ENCODE data around the gene DLGAP4. TPM values are rescaled to one million over a fixed set of nuclear protein-coding genes. Genes with fewer than 3 reads are reported as not detected.

DLGAP4 gene
- total and polyA plus RNA-seq, 12 donors: 34.0 to 74.4 (median 55.6) TPM

GRCh38 chr20:36372666-36373065, 66.5 kb downstream of the DLGAP4 start:
- 72 to 74% methylated on average over 7 of the region's 7 CpGs for WGBS, 2 donors
- no peak for ATAC-seq
- Histone ChIP-seq H3K36me3 (no peaks in the 10 kb centered on the region), H3K9me3 (no peaks in the 10 kb centered on the region), H3K4me1 (no peaks in the 10 kb centered on the region), H3K27ac (no peak overlapping the region), H3K4me3 (no peak overlapping the region), H3K27me3 (peaks cover 0 to 56% (median 15%) of the 10 kb centered on the region in 7 donors)
- DNase-seq: no peak
- intact Hi-C loops (cut with DNase I): no loop called here
- TF ChIP-seq CTCF (IDR thresholded peaks at IDR 0.05): no peak

GRCh38 chr20:36373089-36373488, 67.0 kb downstream of the DLGAP4 start:
- ATAC-seq (no peak), DNase-seq (no peak)
- 63 to 74% methylated on average over 1 of the region's 1 CpG for whole genome bisulfite sequencing, 2 donors
- intact Hi-C loops (cut with DNase I): no loop called here
- H3K36me3 ChIP-seq: no peaks in the 10 kb centered on the region
- H3K27ac ChIP-seq: no peak overlapping the region
- H3K27me3 ChIP-seq: peaks cover 0 to 58% (median 19%) of the 10 kb centered on the region in 7 donors
- TF ChIP-seq CTCF (IDR thresholded peaks at IDR 0.05): no peak
- H3K4me1 ChIP-seq: no peaks in the 10 kb centered on the region
- H3K4me3 ChIP-seq: no peak overlapping the region
- H3K9me3 ChIP-seq: no peaks in the 10 kb centered on the region

GRCh38 chr20:36374995-36375394, 68.9 kb downstream of the DLGAP4 start:
- intact Hi-C loops (cut with DNase I): no loop called here
- H3K36me3 ChIP-seq: no peaks in the 10 kb centered on the region
- peaks cover 0 to 69% (median 19%) of the 10 kb centered on the region in 7 donors for H3K27me3 ChIP-seq
- H3K27ac ChIP-seq: no peak overlapping the region
- no peaks in the 10 kb centered on the region for H3K4me1 ChIP-seq
- ATAC-seq (no peak), DNase-seq (no peak)
- H3K9me3 ChIP-seq: no peaks in the 10 kb centered on the region
- WGBS, 2 donors: 71 to 73% methylated on average over 4 of the region's 4 CpGs
- no peak for TF ChIP-seq CTCF (IDR thresholded peaks at IDR 0.05)
- no peak overlapping the region for H3K4me3 ChIP-seq

GRCh38 chr20:36377348-36378326, 71.5 kb downstream of the DLGAP4 start:
- ATAC-seq: no peak
- 46 to 53% methylated on average over 22 of the region's 22 CpGs for WGBS, 2 donors
- intact Hi-C loops (cut with DNase I): no loop called here

More at GRCh38 chr20:36377348-36378326, 71.5 kb downstream of the DLGAP4 start:
- peaks cover 0 to 63% (median 19%) of the 10 kb centered on the region in 7 donors for H3K27me3 ChIP-seq
- no peak overlapping the region for H3K27ac ChIP-seq
- H3K4me3 ChIP-seq: no peak overlapping the region
- no peaks in the 10 kb centered on the region for H3K36me3 ChIP-seq
- peaks cover 0 to 7% (median 0%) of the 10 kb centered on the region in 11 donors for H3K9me3 ChIP-seq
- no peak for TF ChIP-seq CTCF (IDR thresholded peaks at IDR 0.05)
- H3K4me1 ChIP-seq: no peaks in the 10 kb centered on the region
- no peak for DNase-seq

Measured in heart right ventricle (tissue), 16 donors.